ENCODE results near the gene TMEM235. TPM values are rescaled to one million over a fixed set of nuclear protein-coding genes. Genes with fewer than 3 reads are reported as not detected.

TMEM235 gene
- total RNA-seq (2022; extraction: Qiagen RNA extraction; ENCODE audit: low read depth): not detected in 5 replicates

GRCh38 chr17:78230996-78231935 lies at the start of gene TMEM235:
TMEM235 (plus strand) TSS chr17:78231631; CDS start chr17:78232024, 393 bp downstream.

GRCh38 chr17:78186692-78187595 lies 44.5 kb upstream of the TMEM235 start, which contains the start of the genes AFMID and TK1:
AFMID (plus strand) TSS chr17:78187362; CDS start chr17:78187371, 9 bp downstream.
TK1 (minus strand) TSS chr17:78187052; CDS start chr17:78186994, 58 bp downstream.

GRCh38 chr17:78214016-78214705 lies 17.3 kb upstream of the TMEM235 start, which contains the start of gene BIRC5:
BIRC5 (plus strand) TSS chr17:78214253; CDS start chr17:78214317, 64 bp downstream.

Other genes with a start within 250 kb of the TMEM235 start
- gene TMC6, start 102.9 kb upstream of the TMEM235 start, total RNA-seq (2022; extraction: Qiagen RNA extraction; ENCODE audit: low read depth): 6.3 to 12.5 TPM (median 10.1 TPM) in 5 replicates
- 0.28 to 0.68 TPM (median 0.48 TPM) in 5 replicates for gene TMC8, start 100.9 kb upstream of the TMEM235 start, total RNA-seq (2022; extraction: Qiagen RNA extraction; ENCODE audit: low read depth)
- not detected in 5 replicates for gene C17orf99, start 85.2 kb upstream of the TMEM235 start, total RNA-seq (2022; extraction: Qiagen RNA extraction; ENCODE audit: low read depth)
- 144 to 217 TPM (median 187 TPM) in 5 replicates for gene SYNGR2, start 63.0 kb upstream of the TMEM235 start, total RNA-seq (2022; extraction: Qiagen RNA extraction; ENCODE audit: low read depth)
- gene TK1, start 44.6 kb upstream of the TMEM235 start, total RNA-seq (2022; extraction: Qiagen RNA extraction; ENCODE audit: low read depth): 194 to 287 TPM (median 233 TPM) in 5 replicates
- gene AFMID, start 44.3 kb upstream of the TMEM235 start, total RNA-seq (2022; extraction: Qiagen RNA extraction; ENCODE audit: low read depth): 41.4 to 53.0 TPM (median 45.0 TPM) in 5 replicates
- gene BIRC5, start 17.4 kb upstream of the TMEM235 start, total RNA-seq (2022; extraction: Qiagen RNA extraction; ENCODE audit: low read depth): 107 to 112 TPM (median 111 TPM) in 5 replicates
- gene SOCS3, start 128.4 kb downstream of the TMEM235 start, total RNA-seq (2022; extraction: Qiagen RNA extraction; ENCODE audit: low read depth): 33.4 to 50.1 TPM (median 39.0 TPM) in 5 replicates
- 21.8 to 30.7 TPM (median 26.5 TPM) in 5 replicates for gene PGS1, start 147.0 kb downstream of the TMEM235 start, total RNA-seq (2022; extraction: Qiagen RNA extraction; ENCODE audit: low read depth)